Glomerular endothelial cell (primary cell): Measurements from ENCODE around the gene LYSMD3. TPM values are rescaled to one million over a fixed set of nuclear protein-coding genes. Genes with fewer than 3 reads are reported as not detected.
"Not testable (repeated sequence)": the region's sequence is repeated elsewhere in the genome, so short reads cannot be mapped to it uniquely, and the experiment has no call there.

ENCODE experiments used
- DNase-seq: peaks from one replicate; pipeline ENCODE4 v3.0.0-alpha.2; 2011; ENCODE audit warnings: low read depth, low spot score; ENCODE audit errors: extremely low read depth
- total RNA-seq: library from RNA; depleted of rRNA; stranded (reverse); fragments of >200 nt; gene quantifications from 2 replicates; pipeline ENCODE4 v1.2.3, GENCODE V29; 2015

Gene LYSMD3
- total RNA-seq = 17.9 and 19.6 TPM in 2 replicates

DNA sequence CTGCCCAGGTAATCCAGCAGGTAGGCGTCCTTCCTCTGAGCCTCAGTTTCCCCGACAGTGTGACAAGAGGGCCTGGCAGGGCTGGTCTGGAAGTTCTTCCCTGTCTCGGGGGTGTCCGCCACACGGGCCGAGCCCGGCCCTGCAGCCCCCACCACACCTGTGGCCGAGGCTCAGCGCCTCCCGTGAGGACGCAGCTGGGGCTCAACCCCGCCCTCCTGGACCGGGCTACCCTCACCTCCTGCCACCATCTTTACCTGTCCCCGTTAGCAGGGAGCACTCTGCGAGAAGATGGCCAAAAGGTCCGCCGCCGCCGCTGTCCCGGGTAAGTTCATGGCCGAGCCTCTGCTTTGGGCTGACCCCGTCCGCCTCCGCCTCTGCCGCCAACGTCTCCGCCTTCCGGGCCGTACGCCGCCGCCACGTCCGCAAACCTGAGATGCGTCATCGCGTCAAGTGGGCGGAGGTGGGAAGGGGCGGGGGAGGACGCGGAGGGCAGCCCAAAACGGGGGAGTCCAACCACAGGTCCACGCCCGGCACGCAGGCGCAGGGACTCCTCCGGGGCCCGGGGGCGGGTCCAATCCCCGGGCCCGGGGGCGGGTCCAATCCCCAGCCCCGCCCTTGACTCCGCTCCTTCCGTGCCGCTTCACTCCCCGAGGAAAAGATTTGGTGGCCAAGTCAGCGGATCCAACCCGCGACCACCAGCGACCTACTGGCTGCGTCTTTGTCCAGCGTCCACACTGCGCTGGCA is at the start of gene LYSMD3:
TSS of gene LYSMD3 (minus strand) at position 391 of the 745 bp plus-strand sequence. CDS start 4,295 bp downstream, outside the sequence.
- DNase-seq = no peak

GRCh38 chr5:90576566-90576965 is 47.2 kb upstream of the LYSMD3 start:
- not testable (repeated sequence) for DNase-seq

- DNase-seq = no peak
These were observed 46.3 kb upstream of the LYSMD3 start for GRCh38 chr5:90575712-90576111.

GRCh38 chr5:90571147-90571773 is 41.9 kb upstream of the LYSMD3 start:
- DNase-seq = no peak

- DNase-seq = no peak
These were observed 40.6 kb upstream of the LYSMD3 start for GRCh38 chr5:90570034-90570433.

- DNase-seq = no peak
These were observed 39.7 kb upstream of the LYSMD3 start for GRCh38 chr5:90569084-90569483.

- no peak for DNase-seq
These were observed 36.1 kb upstream of the LYSMD3 start for GRCh38 chr5:90565491-90565890.

- DNase-seq = no peak
These were observed 33.7 kb upstream of the LYSMD3 start for GRCh38 chr5:90563108-90563507.

DNA sequence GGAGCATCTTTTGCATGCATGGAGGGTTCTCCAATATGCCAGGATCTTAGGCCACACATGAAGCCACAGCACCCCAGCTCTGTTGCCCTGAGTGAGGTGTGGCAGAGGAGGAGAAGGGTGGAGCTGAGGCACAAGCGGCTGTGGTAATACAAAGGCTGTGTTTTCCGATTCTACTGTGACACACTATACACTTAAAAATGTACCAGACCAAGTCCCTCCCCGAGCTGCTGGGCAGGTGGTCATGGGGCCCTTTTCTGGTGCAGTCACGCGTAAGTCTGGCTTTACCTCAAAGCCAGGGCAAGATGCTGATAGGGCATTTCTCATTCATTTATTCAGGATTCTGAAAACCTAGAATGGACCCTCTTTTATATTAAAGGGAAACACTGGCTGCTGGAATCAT is 33.0 kb upstream of the LYSMD3 start:
- no peak for DNase-seq

DNA sequence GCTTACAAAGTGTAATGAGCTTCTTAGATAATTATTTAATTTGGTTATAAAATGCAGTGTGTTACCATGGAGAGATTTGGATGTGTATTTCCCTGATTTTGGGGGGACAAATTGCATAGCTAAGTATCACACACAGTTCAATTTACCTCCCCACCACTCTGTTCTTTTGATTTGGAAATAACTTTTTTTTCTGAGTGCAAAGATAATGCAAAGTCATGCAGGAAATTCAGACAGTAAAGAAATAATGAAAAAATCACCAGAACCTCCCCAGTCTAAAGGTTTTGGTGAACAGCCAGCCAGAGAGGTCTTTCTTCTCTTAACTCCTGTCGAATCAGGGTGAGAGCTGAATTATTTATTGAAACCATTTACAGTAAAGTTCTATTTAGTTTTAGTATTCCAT is 32.4 kb upstream of the LYSMD3 start:
- no peak for DNase-seq

GRCh38 chr5:90560771-90561170 is 31.4 kb upstream of the LYSMD3 start:
- no peak for DNase-seq

- DNase-seq = no peak
These were observed 29.2 kb upstream of the LYSMD3 start, which contains the start of gene ADGRV1 for GRCh38 chr5:90558344-90559192. Gene ADGRV1, plus strand, starts transcription at chr5:90558797. Its CDS starts 99 bp downstream, at chr5:90558896.

- no peak for DNase-seq
These were observed 28.5 kb upstream of the LYSMD3 start for GRCh38 chr5:90557871-90558270.

DNA sequence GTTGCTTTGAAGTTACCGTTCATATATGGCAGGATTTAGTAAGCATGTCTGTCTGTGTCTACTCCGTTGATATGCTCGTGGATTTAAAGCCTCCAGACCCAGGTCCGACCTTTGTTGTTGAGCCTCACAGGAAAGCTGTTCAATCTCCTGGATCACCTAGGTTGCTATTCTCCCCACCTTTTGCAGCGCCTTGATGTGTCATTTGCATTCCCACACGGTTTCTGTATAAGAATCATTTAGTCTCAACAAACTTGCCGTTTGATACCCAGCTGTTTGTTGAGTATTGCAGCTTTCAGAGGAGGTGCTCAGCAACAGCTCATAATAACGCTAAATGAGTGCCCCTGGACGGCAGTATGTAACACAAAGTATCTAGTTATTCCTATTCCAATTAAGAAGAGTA is 28.0 kb upstream of the LYSMD3 start:
- no peak for DNase-seq

DNA sequence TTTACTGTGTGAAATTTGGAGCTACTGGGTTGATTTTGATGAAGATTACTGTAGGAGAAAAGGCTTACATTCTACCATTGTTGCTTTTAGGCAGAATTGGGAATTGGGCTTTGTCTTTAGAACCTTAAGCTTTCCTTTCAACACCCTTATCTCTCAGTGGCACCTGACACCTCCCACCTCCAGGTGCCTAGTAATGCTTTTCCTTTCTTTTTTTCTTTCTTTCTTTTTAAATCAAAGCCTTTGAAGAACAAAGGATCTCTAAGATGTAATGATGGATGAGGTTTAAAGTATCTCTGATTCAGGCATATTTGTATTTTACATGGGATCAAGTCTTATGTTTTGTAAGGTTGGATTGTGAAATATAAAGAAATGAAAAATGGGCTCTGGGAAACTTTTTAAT is 26.3 kb upstream of the LYSMD3 start:
- DNase-seq = no peak

GRCh38 chr5:90554358-90555006 is 25.1 kb upstream of the LYSMD3 start:
- no peak for DNase-seq

DNA sequence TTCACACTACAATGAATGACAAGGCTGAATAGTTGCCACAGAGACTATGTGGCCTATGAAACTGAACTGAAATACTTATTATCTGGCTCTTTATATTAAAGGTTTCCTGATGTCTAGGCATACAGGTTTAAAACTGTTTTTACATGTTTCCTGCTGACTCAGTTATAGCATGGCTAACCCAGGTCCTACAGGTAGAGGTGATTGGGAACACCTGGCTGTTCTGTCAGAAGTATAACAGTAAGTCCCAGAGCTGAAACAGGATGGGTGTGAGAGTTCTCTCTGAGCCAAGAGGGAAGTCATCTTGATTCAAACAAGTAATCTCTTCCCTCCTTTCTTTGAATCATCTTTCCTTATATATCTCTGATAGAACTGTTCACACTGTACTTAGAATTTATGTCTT is 24.3 kb upstream of the LYSMD3 start:
- DNase-seq = no peak

GRCh38 chr5:90551376-90551775 is 22.0 kb upstream of the LYSMD3 start:
- no peak for DNase-seq

GRCh38 chr5:90550963-90551362 is 21.6 kb upstream of the LYSMD3 start:
- no peak for DNase-seq

DNA sequence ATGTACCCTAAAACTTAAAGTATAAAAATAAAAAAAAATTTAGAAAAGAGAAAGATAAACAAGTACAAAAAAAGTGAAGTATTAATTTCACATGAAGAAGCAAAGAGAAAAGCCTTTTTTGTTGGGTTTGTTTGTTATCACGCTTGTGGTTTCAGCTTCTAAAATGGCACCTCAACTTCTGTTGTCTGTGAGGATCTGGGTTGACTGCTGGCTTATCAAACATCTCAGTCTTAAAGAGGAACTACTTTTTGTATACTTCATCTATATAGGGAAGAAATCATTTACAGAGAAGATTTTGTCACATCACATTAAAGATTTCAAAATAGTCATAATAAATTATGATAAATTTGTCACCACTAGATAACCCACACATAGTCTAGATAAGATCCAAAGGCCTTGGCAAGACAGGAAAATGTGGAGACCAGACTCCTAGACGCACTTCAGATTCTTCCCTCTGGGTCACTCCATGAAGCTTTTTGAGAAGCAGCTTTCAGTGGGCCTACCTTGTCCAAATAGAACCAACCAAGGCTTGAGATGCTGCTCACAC is 20.4 kb upstream of the LYSMD3 start:
- DNase-seq = no peak

GRCh38 chr5:90549223-90549622 is 19.8 kb upstream of the LYSMD3 start:
- DNase-seq = no peak
